GM12878 (cell line): ENCODE measurements around the gene GFRA1. TPM values are rescaled to one million over a fixed set of nuclear protein-coding genes. Genes with fewer than 3 reads are reported as not detected.
"Not testable (repeated sequence)": the region's sequence is repeated elsewhere in the genome, so short reads cannot be mapped to it uniquely, and the experiment has no call there.

Experiments used
- ATAC-seq: fragments of 200-7000 bp; cut with Tn5 transposase; 3 replicates; pipeline ENCODE4 v1.9.1; 2020; ENCODE audit warnings: mild to moderate bottlenecking, moderate library complexity
- BruUV-seq: library from RNA; stranded (reverse); fragments of 400-500 nt; replicated peaks from 2 replicates; lab custom pipeline; 2021; lab: Mats Ljungman, UMichigan
- CTCF ChIA-PET: fragments of 300-600 bp; sonication (Branson Sonifier 250); formaldehyde crosslinking; extraction: SDS; loops from one replicate; lab custom pipeline; 2021; ENCODE audit warnings: inconsistent platforms; lab: Yijun Ruan, JAX
- POLR2A ChIA-PET: fragments of 350-600 bp; formaldehyde crosslinking; extraction: SDS; loops from one replicate; lab custom pipeline; 2021; ENCODE audit warnings: inconsistent platforms; lab: Charles Lee
- RAD21 ChIA-PET: fragments of 300-600 bp; sonication (Branson Sonifier 250); formaldehyde crosslinking; loops from one replicate; lab custom pipeline; 2023; ENCODE audit warnings: antibody characterized with exemption; ENCODE audit not compliant: unreplicated experiment; lab: Charles Lee
- SMC1A ChIA-PET: fragments of 300-600 bp; sonication (Branson Sonifier 250); formaldehyde crosslinking; loops from one replicate; lab custom pipeline; 2023; ENCODE audit not compliant: unreplicated experiment, uncharacterized antibody; lab: Charles Lee
- DNase-seq: peaks from one replicate; pipeline ENCODE4 v3.0.0-alpha.2; 2011; ENCODE audit warnings: low read depth, low spot score
- FAIRE-seq: peaks from 3 replicates; lab custom pipeline; 2011; peaks lifted over from hg19 to GRCh38; lab: Jason Lieb, UNC
- H2AFZ ChIP-seq: 2 replicates; pipeline ENCODE4 v1.6.0; 2011; ENCODE audit warnings: low read depth, low read length, control low read depth; ENCODE audit not compliant: control insufficient read depth
- H3K27ac ChIP-seq: 2 replicates; pipeline ENCODE4 v1.5.1; 2011; ENCODE audit warnings: control low read depth; ENCODE audit not compliant: control insufficient read depth, insufficient read depth
- H3K27me3 ChIP-seq, 2 experiments: replicated peaks in 1 of 2; 2 replicates each; pipeline versions ENCODE4 v1.6.0 to v1.6.1; 2011; ENCODE audit warnings: low read length in 1 of 2; ENCODE audit not compliant: control insufficient read depth in 2 of 2, insufficient read depth in 2 of 2
- H3K36me3 ChIP-seq, 2 experiments: 2 replicates each; pipeline ENCODE4 v1.5.1; 2011; ENCODE audit warnings: low read length in 1 of 2; ENCODE audit not compliant: control insufficient read depth in 2 of 2, insufficient read depth in 2 of 2
- H3K4me1 ChIP-seq: 2 replicates; pipeline ENCODE4 v1.6.1; 2011; ENCODE audit warnings: mild to moderate bottlenecking, low read length, moderate library complexity, mixed read lengths; ENCODE audit not compliant: control insufficient read depth, insufficient read depth
- H3K4me2 ChIP-seq: 2 replicates; pipeline ENCODE4 v1.6.0; 2011; ENCODE audit warnings: control low read depth; ENCODE audit not compliant: control insufficient read depth, insufficient read depth
- H3K4me3 ChIP-seq: fragments of 200-600 bp; sonication (generic); 2 replicates; pipeline ENCODE4 v1.5.1; 2016
- H3K79me2 ChIP-seq: 2 replicates; pipeline ENCODE4 v1.6.0; 2011; ENCODE audit warnings: low read length; ENCODE audit not compliant: control insufficient read depth, insufficient read depth
- H3K9ac ChIP-seq: 2 replicates; pipeline ENCODE4 v1.8.0; 2011; ENCODE audit warnings: low read length, control low read depth, mixed read lengths; ENCODE audit not compliant: control insufficient read depth, insufficient read depth
- H3K9me3 ChIP-seq: replicated peaks from 3 replicates; pipeline ENCODE4 v1.5.1; 2011; ENCODE audit warnings: mild to moderate bottlenecking, low read length; ENCODE audit not compliant: control insufficient read depth, insufficient read depth
- H4K20me1 ChIP-seq: 2 replicates; pipeline ENCODE4 v1.6.0; 2011; ENCODE audit not compliant: control insufficient read depth, insufficient read depth
- EED ChIP-seq: sonication (generic); IDR thresholded peaks from 2 replicates; pipeline ENCODE4 v1.6.1; 2016; ENCODE audit warnings: antibody characterized with exemption, low read depth
- EP300 ChIP-seq, 2 experiments: fragments of 150-350 bp in 1 of 2; IDR thresholded peaks; 2 replicates each; pipeline ENCODE4 v1.6.1; 2011 to 2012; ENCODE audit warnings: low read depth in 2 of 2, low read length in 2 of 2, borderline replicate concordance in 1 of 2, improper control_type of control experiment in 1 of 2, inconsistent platforms in 1 of 2; ENCODE audit not compliant: control insufficient read depth in 1 of 2
- NR2F1 ChIP-seq: fragments of 450-650 bp; conservative IDR thresholded peaks from 2 replicates; pipeline ENCODE4 v1.6.1; 2017; ENCODE audit warnings: mild to moderate bottlenecking
- SMARCA5 ChIP-seq: fragments of 450-650 bp; IDR thresholded peaks from 2 replicates; pipeline ENCODE4 v1.6.1; 2017; ENCODE audit warnings: mild to moderate bottlenecking
- WGBS: methylation state at CpG from one replicate; pipeline ENCODE4 v1.1.6; 2016; ENCODE audit warnings: low lambda C conversion rate; ENCODE audit not compliant: insufficient replicate concordance, insufficient coverage; ENCODE audit errors: missing lambda C conversion rate; 5-methylcytosine and 5-hydroxymethylcytosine counted together
- in situ Hi-C: fragments of 300-500 bp; cut with MboI; formaldehyde crosslinking; loops from 9 replicates; pipeline ENCODE4 v1.14.3; 2018; ENCODE audit warnings: mixed read lengths
- intact Hi-C: fragments of 100-400 bp; cut with micrococcal nuclease; formaldehyde crosslinking; loops from one replicate; pipeline ENCODE4 v1.14.2; 2022; ENCODE audit not compliant: unreplicated experiment
- polyA plus RNA-seq, 11 experiments: library from polyadenylated mRNA; depleted of rRNA in 4 of 11; unstranded in 6 of 11; stranded (reverse) in 5 of 11; fragments of >200 nt; fragmentation: Nextera tagmentation in 4 of 11; fragmentation: Illumina TruSeq in 1 of 11; extraction: Ambion mirVana in 4 of 11; extraction: Trizol in 1 of 11; gene quantifications; 1 replicate in 1 of 11; 2 replicates in 10 of 11; pipeline versions ENCODE4 v1.2.1 to v1.2.3, GENCODE V29; 2011 to 2016; ENCODE audit warnings: inconsistent platforms in 2 of 11, missing spikeins in 2 of 11, low read depth in 1 of 11
- total RNA-seq, 4 experiments: library from RNA; depleted of rRNA in 3 of 4; stranded (reverse); fragments of >200 nt in 3 of 4; fragmentation: Illumina TruSeq in 1 of 4; extraction: Trizol in 1 of 4; gene quantifications; 2 replicates each; pipeline versions ENCODE4 v1.2.1 to v1.2.3, GENCODE V29; 2013 to 2021
- TF ChIP-seq, protein P1 (sequence below): IDR thresholded peaks from 2 replicates; pipeline ENCODE4 v1.6.1; 2011; ENCODE audit warnings: borderline replicate concordance, low read depth, mild to moderate bottlenecking, moderate library complexity, mixed read lengths, low read length; ENCODE audit not compliant: insufficient read depth; ENCODE audit errors: extremely low read length
- TF ChIP-seq, protein P2 (sequence below): fragments of 150-350 bp; IDR thresholded peaks from 2 replicates; pipeline ENCODE4 v1.6.1; 2014; ENCODE audit warnings: mild to moderate bottlenecking, low read depth, low read length

The GFRA1 gene
- total and polyA plus RNA-seq, 10 of the 15 experiments (the other 5 are each of a cell fraction or from before 2014, with no cell fraction given): 0.05 to 0.19 TPM; not detected in 8

DNA sequence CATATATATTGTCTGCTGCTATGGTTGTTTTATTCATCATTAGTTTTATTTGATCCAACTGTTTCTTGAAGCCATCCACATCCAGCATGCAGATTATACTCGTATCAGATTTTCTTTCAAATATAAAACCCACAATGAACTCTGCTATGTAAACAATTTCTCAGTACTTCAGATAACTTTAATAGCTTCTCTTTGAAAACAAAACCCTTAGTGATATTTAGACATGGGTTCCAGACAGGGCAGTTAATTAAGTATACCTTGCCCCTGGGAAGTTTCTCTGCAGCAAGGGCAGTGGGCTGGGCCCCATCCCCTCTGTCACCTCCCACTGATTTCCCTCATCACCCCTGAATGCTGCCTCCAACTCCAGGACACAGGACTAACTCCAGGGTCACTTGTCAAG is 104.3 kb downstream of the GFRA1 start:
- H3K4me3 ChIP-seq: no peak overlapping the region
- no peak overlapping the region for H2AFZ ChIP-seq
- no peaks in the 10 kb centered on the region for H3K9me3 ChIP-seq
- H3K4me1 ChIP-seq: no peaks in the 10 kb centered on the region
- intact Hi-C loops (no loop called here), in situ Hi-C loops (no loop called here)
- RAD21 ChIA-PET: no interaction called here
- H4K20me1 ChIP-seq: no peaks in the 10 kb centered on the region
- H3K9ac ChIP-seq: no peak overlapping the region
- no peaks in the 10 kb centered on the region for H3K79me2 ChIP-seq
- POLR2A ChIA-PET: no interaction called here
- H3K4me2 ChIP-seq: no peak overlapping the region
- SMC1A ChIA-PET: no interaction called here
- CTCF ChIA-PET: no interaction called here
- H3K27ac ChIP-seq: no peak overlapping the region
- TF ChIP-seq, protein P1, sequence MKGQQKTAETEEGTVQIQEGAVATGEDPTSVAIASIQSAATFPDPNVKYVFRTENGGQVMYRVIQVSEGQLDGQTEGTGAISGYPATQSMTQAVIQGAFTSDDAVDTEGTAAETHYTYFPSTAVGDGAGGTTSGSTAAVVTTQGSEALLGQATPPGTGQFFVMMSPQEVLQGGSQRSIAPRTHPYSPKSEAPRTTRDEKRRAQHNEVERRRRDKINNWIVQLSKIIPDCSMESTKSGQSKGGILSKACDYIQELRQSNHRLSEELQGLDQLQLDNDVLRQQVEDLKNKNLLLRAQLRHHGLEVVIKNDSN: no peak
- TF ChIP-seq NR2F1: no peak
- 0% methylated on average over 1 of the region's 1 CpG for WGBS
- no peaks in the 10 kb centered on the region for H3K36me3 ChIP-seq
- ATAC-seq (no peak), DNase-seq (no peak), FAIRE-seq (no peak)
- H3K27me3 ChIP-seq: no peaks in the 10 kb centered on the region
- no TSS peak for BruUV-seq

DNA sequence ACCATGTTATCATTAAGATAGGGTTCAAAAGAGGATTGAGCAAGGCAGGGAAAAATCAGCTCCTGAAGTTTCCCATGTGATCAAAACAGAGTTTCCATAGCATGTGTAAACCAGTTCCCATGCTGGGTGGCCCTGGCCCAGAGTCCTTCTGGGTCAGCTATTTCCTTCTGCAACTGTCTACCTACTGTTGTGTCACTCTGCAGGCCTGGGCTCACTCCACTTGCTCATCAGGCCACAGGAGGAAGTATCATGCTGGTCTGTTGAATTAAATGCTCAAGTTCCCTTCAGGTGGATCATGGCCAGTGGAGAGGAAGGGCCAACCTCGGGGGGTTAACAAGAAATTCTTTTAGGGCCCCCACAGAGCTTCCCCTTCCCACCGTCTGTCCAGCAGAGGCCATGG is 104.7 kb downstream of the GFRA1 start:
- intact Hi-C loops (no loop called here), in situ Hi-C loops (no loop called here)
- Histone ChIP-seq H3K4me3 (no peak overlapping the region), H3K4me1 (no peaks in the 10 kb centered on the region), H4K20me1 (no peaks in the 10 kb centered on the region), H3K36me3 (no peaks in the 10 kb centered on the region), H2AFZ (no peak overlapping the region), H3K9ac (no peak overlapping the region), H3K9me3 (no peaks in the 10 kb centered on the region), H3K79me2 (no peaks in the 10 kb centered on the region), H3K27ac (no peak overlapping the region), H3K4me2 (no peak overlapping the region), H3K27me3 (no peaks in the 10 kb centered on the region)
- BruUV-seq: no TSS peak
- ChIA-PET CTCF (no interaction called here), RAD21 (no interaction called here), POLR2A (no interaction called here), SMC1A (no interaction called here)
- DNase-seq (no peak), FAIRE-seq (no peak), ATAC-seq (no peak)
- TF ChIP-seq EED (no peak), SMARCA5 (no peak), EP300 (IDR thresholded peaks at IDR 0.05; ENCODE audit: borderline replicate concordance in 1 of 2, control insufficient read depth in 1 of 2, low read depth in 2 of 2, low read length in 2 of 2) (no peak)
- TF ChIP-seq, protein P2, sequence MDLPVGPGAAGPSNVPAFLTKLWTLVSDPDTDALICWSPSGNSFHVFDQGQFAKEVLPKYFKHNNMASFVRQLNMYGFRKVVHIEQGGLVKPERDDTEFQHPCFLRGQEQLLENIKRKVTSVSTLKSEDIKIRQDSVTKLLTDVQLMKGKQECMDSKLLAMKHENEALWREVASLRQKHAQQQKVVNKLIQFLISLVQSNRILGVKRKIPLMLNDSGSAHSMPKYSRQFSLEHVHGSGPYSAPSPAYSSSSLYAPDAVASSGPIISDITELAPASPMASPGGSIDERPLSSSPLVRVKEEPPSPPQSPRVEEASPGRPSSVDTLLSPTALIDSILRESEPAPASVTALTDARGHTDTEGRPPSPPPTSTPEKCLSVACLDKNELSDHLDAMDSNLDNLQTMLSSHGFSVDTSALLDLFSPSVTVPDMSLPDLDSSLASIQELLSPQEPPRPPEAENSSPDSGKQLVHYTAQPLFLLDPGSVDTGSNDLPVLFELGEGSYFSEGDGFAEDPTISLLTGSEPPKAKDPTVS: no peak
- 0% methylated on average over 2 of the region's 2 CpGs for WGBS

DNA sequence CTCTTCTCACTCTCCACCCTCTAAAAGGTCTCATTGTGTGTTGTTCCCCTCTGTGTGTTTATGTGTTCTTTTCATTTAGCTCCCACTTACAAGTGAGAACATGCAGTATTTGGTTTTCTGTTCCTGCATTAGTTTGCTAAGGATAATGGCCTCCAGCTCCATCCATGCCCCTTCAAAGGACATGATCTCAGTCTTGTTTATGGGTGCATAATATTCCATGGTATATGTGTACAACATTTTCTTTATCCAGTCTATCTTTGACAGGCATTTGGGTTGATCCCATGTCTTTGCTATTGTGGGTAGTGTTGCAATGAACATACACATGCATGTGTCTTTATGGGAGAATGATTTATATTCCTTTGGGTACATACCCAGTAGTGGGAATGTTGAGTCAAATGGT is 107.1 kb downstream of the GFRA1 start:
- in situ Hi-C loops, H2AFZ ChIP-seq, DNase-seq, H3K9ac ChIP-seq, SMC1A ChIA-PET, H3K9me3 ChIP-seq, intact Hi-C loops, H3K4me3 ChIP-seq, CTCF ChIA-PET, RAD21 ChIA-PET, H3K79me2 ChIP-seq, H4K20me1 ChIP-seq, H3K4me2 ChIP-seq, BruUV-seq, POLR2A ChIA-PET, H3K36me3 ChIP-seq, H3K4me1 ChIP-seq, H3K27ac ChIP-seq, H3K27me3 ChIP-seq, ATAC-seq, FAIRE-seq: not testable (repeated sequence)
